ENCODE measurements around the gene MACROD2.

MACROD2 gene

DNA sequence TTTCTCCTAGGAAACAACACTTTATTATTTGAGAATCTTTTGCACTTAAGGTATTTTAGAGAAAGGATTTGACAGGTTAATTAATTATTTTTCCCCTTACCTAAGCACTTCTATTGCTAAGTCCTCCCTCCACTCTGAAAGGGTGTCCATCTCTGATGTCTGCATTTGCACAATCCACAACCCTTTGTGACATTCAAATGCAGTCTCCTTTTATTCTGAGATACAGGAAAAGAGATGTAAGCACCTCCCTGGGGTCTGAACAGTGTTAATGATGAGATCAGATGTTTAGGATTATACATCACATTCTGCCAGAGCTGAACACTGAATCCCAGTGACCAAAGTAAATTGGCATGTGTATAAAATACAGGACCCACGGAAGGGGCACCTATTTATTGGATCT lies 1206.3 kb downstream of the MACROD2 start:
- Histone ChIP-seq H3K27me3 (ENCODE audit: control insufficient read depth, insufficient read depth, low read length) (no peaks in the 10 kb centered on the region), H3K36me3 (ENCODE audit: control insufficient read depth, insufficient read depth, low read length) (no peaks in the 10 kb centered on the region), H3K9ac (no peak overlapping the region), H3K9me3 (ENCODE audit: control insufficient read depth, low read length) (no peaks in the 10 kb centered on the region), H3K4me2 (ENCODE audit: low read length) (no peak overlapping the region), H3K27ac (no peak overlapping the region), H3K4me3 (ENCODE audit: low read depth, low read length) (no peak overlapping the region), H3K4me1 (no peaks in the 10 kb centered on the region), H2AFZ (no peak overlapping the region), H3K79me2 (no peaks in the 10 kb centered on the region)
- TF ChIP-seq, protein P1, sequence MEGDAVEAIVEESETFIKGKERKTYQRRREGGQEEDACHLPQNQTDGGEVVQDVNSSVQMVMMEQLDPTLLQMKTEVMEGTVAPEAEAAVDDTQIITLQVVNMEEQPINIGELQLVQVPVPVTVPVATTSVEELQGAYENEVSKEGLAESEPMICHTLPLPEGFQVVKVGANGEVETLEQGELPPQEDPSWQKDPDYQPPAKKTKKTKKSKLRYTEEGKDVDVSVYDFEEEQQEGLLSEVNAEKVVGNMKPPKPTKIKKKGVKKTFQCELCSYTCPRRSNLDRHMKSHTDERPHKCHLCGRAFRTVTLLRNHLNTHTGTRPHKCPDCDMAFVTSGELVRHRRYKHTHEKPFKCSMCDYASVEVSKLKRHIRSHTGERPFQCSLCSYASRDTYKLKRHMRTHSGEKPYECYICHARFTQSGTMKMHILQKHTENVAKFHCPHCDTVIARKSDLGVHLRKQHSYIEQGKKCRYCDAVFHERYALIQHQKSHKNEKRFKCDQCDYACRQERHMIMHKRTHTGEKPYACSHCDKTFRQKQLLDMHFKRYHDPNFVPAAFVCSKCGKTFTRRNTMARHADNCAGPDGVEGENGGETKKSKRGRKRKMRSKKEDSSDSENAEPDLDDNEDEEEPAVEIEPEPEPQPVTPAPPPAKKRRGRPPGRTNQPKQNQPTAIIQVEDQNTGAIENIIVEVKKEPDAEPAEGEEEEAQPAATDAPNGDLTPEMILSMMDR (IDR thresholded peaks at IDR 0.05), result no peak

DNA sequence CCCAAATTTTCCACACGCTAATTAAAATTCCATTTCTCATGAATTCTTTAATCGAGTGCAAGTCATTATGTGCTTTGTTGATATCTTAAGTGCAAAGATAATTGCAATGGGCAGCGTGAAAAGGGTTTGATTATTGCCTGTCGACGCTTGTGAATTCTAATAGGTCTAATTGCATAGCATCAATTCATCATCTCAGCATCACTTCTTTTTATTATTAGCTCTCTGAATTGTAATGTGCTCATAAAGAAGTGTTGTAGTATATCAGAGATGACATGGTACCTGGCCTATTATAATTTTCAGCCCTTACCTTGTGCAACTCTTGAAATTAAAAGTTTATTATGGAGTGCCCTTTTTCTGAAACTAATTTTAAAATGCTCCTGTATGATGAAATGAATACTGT lies 1208.9 kb downstream of the MACROD2 start:
- Histone ChIP-seq H2AFZ (no peak overlapping the region), H3K36me3 (ENCODE audit: control insufficient read depth, insufficient read depth, low read length) (no peaks in the 10 kb centered on the region), H3K9ac (no peak overlapping the region), H3K79me2 (no peaks in the 10 kb centered on the region), H3K27me3 (ENCODE audit: control insufficient read depth, insufficient read depth, low read length) (no peaks in the 10 kb centered on the region), H3K9me3 (ENCODE audit: control insufficient read depth, low read length) (no peaks in the 10 kb centered on the region), H3K27ac (no peak overlapping the region), H3K4me3 (ENCODE audit: low read depth, low read length) (no peak overlapping the region), H3K4me1 (no peaks in the 10 kb centered on the region), H3K4me2 (ENCODE audit: low read length) (no peak overlapping the region)
- TF ChIP-seq, protein P1 (IDR thresholded peaks at IDR 0.05), result no peak

DNA sequence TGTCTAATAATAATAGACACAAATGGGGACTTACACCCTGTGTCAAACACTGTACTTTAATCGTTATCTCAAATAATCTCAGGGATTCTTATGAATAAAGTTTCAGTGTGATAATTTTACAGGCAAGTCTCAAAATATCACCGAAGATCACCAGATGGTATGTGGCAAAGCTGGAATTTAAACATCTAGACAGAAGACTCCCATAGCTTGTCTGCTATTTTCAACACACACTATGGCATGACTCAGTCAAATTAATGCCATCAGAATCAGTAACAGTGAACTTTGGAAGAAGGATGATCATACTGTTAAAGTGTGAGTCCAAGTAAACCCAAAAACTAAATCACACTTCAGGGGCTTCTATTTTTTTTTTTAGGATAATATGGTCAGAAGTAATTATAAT lies 1209.7 kb downstream of the MACROD2 start:
- TF ChIP-seq, protein P1 (IDR thresholded peaks at IDR 0.05), result no peak
- Histone ChIP-seq H2AFZ (no peak overlapping the region), H3K4me2 (ENCODE audit: low read length) (no peak overlapping the region), H3K4me1 (no peaks in the 10 kb centered on the region), H3K9ac (no peak overlapping the region), H3K27ac (no peak overlapping the region), H3K36me3 (ENCODE audit: control insufficient read depth, insufficient read depth, low read length) (no peaks in the 10 kb centered on the region), H3K4me3 (ENCODE audit: low read depth, low read length) (no peak overlapping the region), H3K27me3 (ENCODE audit: control insufficient read depth, insufficient read depth, low read length) (no peaks in the 10 kb centered on the region), H3K79me2 (no peaks in the 10 kb centered on the region), H3K9me3 (ENCODE audit: control insufficient read depth, low read length) (no peaks in the 10 kb centered on the region)

DNA sequence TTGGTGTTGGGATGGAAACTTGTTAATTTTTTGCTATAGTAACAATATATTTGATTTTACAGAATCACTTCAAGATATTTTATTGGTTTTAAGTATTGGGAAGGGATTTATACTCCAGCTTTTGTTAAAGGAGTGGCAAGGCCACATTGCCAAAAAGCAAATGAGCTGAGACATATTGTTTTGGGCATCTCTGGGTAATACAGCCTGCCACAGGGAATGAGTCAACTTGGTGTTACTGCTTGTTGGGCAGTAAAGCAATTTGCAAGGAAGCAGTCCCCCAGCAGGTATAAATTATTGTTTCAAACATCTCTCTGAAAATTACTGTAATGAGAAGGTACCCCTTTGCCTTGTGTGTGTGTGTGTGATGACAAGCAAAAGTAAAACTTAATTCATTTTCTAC lies 1210.4 kb downstream of the MACROD2 start:
- Histone ChIP-seq H3K9me3 (ENCODE audit: control insufficient read depth, low read length) (no peaks in the 10 kb centered on the region), H3K4me2 (ENCODE audit: low read length) (no peak overlapping the region), H3K79me2 (no peaks in the 10 kb centered on the region), H3K27ac (no peak overlapping the region), H3K9ac (no peak overlapping the region), H3K36me3 (ENCODE audit: control insufficient read depth, insufficient read depth, low read length) (no peaks in the 10 kb centered on the region), H2AFZ (no peak overlapping the region), H3K4me1 (no peaks in the 10 kb centered on the region), H3K4me3 (ENCODE audit: low read depth, low read length) (no peak overlapping the region), H3K27me3 (ENCODE audit: control insufficient read depth, insufficient read depth, low read length) (no peaks in the 10 kb centered on the region)
- TF ChIP-seq, protein P1 (IDR thresholded peaks at IDR 0.05), result no peak

DNA sequence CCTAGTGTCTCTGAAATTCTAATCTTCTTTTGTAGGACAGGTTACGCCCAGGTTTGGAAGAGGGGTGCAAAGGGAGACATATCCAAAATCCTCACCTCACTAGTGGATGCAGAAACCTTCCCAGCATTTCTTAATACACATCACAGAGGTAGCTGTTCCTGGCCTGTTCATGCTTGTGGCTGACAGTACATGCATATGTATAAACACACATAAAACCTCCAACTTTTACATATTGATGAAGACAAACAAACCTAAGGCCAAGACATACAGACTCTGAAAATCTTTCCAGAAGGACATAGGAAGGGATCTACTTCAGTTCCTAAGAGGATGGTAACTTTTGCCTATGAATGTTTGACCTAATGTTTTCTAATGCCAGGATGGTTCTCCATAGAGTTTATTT lies 1214.2 kb downstream of the MACROD2 start:
- H2AFZ ChIP-seq, result no peak overlapping the region
- H3K4me3 ChIP-seq (ENCODE audit: low read depth, low read length), result no peak overlapping the region
- H3K27me3 ChIP-seq (ENCODE audit: control insufficient read depth, insufficient read depth, low read length), result no peaks in the 10 kb centered on the region
- TF ChIP-seq, protein P1 (IDR thresholded peaks at IDR 0.05), result no peak
- H3K4me2 ChIP-seq (ENCODE audit: low read length), result no peak overlapping the region
- no peaks in the 10 kb centered on the region for H3K79me2 ChIP-seq
- no peaks in the 10 kb centered on the region for H3K36me3 ChIP-seq (ENCODE audit: control insufficient read depth, insufficient read depth, low read length)
- no peak overlapping the region for H3K9ac ChIP-seq
- no peak overlapping the region for H3K27ac ChIP-seq
- no peaks in the 10 kb centered on the region for H3K9me3 ChIP-seq (ENCODE audit: control insufficient read depth, low read length)
- no peaks in the 10 kb centered on the region for H3K4me1 ChIP-seq

Measured in parathyroid adenoma (tissue), 2 donors.